Measurements from ENCODE around the gene PRKCA. TPM values are rescaled to one million over a fixed set of nuclear protein-coding genes. Genes with fewer than 3 reads are reported as not detected.

The PRKCA gene
- total and polyA plus RNA-seq, 2 donors from 2014 or later = 8.0 to 50.8 TPM

- no peak for FAIRE-seq
- no peak for TF ChIP-seq CTCF (IDR thresholded peaks at IDR 0.05; ENCODE audit: borderline replicate concordance, extremely low read depth, insufficient read depth)
- no peaks in the 10 kb centered on the region for H3K36me3 ChIP-seq (ENCODE audit: control insufficient read depth in 2 of 3, insufficient read depth in 3 of 3, low read length in 3 of 3)
Measured at GRCh38 chr17:66750116-66750515, 447.7 kb downstream of the PRKCA start.

GRCh38 chr17:66750781-66751543 lies 448.5 kb downstream of the PRKCA start:
- Histone ChIP-seq H3K9me3 (ENCODE audit: control insufficient read depth in 2 of 3, insufficient read depth in 1 of 3, low read length in 3 of 3) (no peaks in the 10 kb centered on the region), H3K27me3 (ENCODE audit: control insufficient read depth, insufficient read depth, low read length) (no peaks in the 10 kb centered on the region), H3K4me1 (ENCODE audit: control insufficient read depth in 2 of 3, insufficient read depth in 2 of 3, low read depth in 1 of 3, low read length in 3 of 3) (no peaks in the 10 kb centered on the region), H3K36me3 (ENCODE audit: control insufficient read depth in 2 of 3, insufficient read depth in 3 of 3, low read length in 3 of 3) (no peaks in the 10 kb centered on the region), H3K4me3 (ENCODE audit: low read length in 3 of 3) (no peak overlapping the region), H3K9ac (ENCODE audit: low read length in 3 of 3) (no peak overlapping the region), H3K27ac (ENCODE audit: low read depth in 2 of 2, low read length in 2 of 2) (no peak overlapping the region)
- no peak for DNase-seq
- TF ChIP-seq CTCF (IDR thresholded peaks at IDR 0.05; ENCODE audit: borderline replicate concordance, extremely low read depth, insufficient read depth) = no peak
- intact Hi-C loops (cut with DNase I) = no loop called here
- no peak for FAIRE-seq

More at GRCh38 chr17:66750116-66750515, 447.7 kb downstream of the PRKCA start:
- Histone ChIP-seq H3K4me3 (ENCODE audit: low read length in 3 of 3) (no peak overlapping the region), H3K27ac (ENCODE audit: low read depth in 2 of 2, low read length in 2 of 2) (no peak overlapping the region), H3K9ac (ENCODE audit: low read length in 3 of 3) (no peak overlapping the region), H3K9me3 (ENCODE audit: control insufficient read depth in 2 of 3, insufficient read depth in 1 of 3, low read length in 3 of 3) (no peaks in the 10 kb centered on the region), H3K4me1 (ENCODE audit: control insufficient read depth in 2 of 3, insufficient read depth in 2 of 3, low read depth in 1 of 3, low read length in 3 of 3) (no peaks in the 10 kb centered on the region), H3K27me3 (ENCODE audit: control insufficient read depth, insufficient read depth, low read length) (no peaks in the 10 kb centered on the region)
- intact Hi-C loops (cut with DNase I) = no loop called here
- DNase-seq = peak in 1 of 5 donors; percentile 43

GRCh38 chr17:66751771-66752170 lies 449.4 kb downstream of the PRKCA start:
- no peak for FAIRE-seq
- H3K4me1 ChIP-seq (ENCODE audit: control insufficient read depth in 2 of 3, insufficient read depth in 2 of 3, low read depth in 1 of 3, low read length in 3 of 3) = no peaks in the 10 kb centered on the region
- no peak for TF ChIP-seq CTCF (IDR thresholded peaks at IDR 0.05; ENCODE audit: borderline replicate concordance, extremely low read depth, insufficient read depth)
- DNase-seq = peak in 1 of 5 donors; percentile 19
- no peaks in the 10 kb centered on the region for H3K9me3 ChIP-seq (ENCODE audit: control insufficient read depth in 2 of 3, insufficient read depth in 1 of 3, low read length in 3 of 3)
- intact Hi-C loops (cut with DNase I) = no loop called here
- no peaks in the 10 kb centered on the region for H3K27me3 ChIP-seq (ENCODE audit: control insufficient read depth, insufficient read depth, low read length)
- no peak overlapping the region for H3K9ac ChIP-seq (ENCODE audit: low read length in 3 of 3)
- no peak overlapping the region for H3K27ac ChIP-seq (ENCODE audit: low read depth in 2 of 2, low read length in 2 of 2)
- no peaks in the 10 kb centered on the region for H3K36me3 ChIP-seq (ENCODE audit: control insufficient read depth in 2 of 3, insufficient read depth in 3 of 3, low read length in 3 of 3)
- H3K4me3 ChIP-seq (ENCODE audit: low read length in 3 of 3) = no peak overlapping the region
